Fibroblast of lung (primary cell): ENCODE measurements around the gene APOE. TPM values are rescaled to one million over a fixed set of nuclear protein-coding genes. Genes with fewer than 3 reads are reported as not detected.
"Not testable (repeated sequence)": the region's sequence is repeated elsewhere in the genome, so short reads cannot be mapped to it uniquely, and the experiment has no call there.

Experiments
- DNase-seq, 2 donors: peaks; one replicate each; pipeline versions ENCODE4 v3.0.0 to v3.0.0-alpha.2; 2010; ENCODE audit warnings: low read depth in 2 of 2
- H2AFZ ChIP-seq: 2 replicates; pipeline ENCODE4 v1.5.1; 2012; ENCODE audit warnings: low read length, control low read depth, inconsistent platforms
- H3K27ac ChIP-seq: 2 replicates; pipeline ENCODE4 v1.5.1; 2011; ENCODE audit warnings: low read length, control low read depth; ENCODE audit not compliant: insufficient read depth
- H3K27me3 ChIP-seq: 2 replicates; pipeline ENCODE4 v1.5.1; 2011; ENCODE audit warnings: mild to moderate bottlenecking, low read length; ENCODE audit not compliant: control insufficient read depth, insufficient read depth
- H3K36me3 ChIP-seq: 2 replicates; pipeline ENCODE4 v1.5.1; 2011; ENCODE audit warnings: low read length; ENCODE audit not compliant: control insufficient read depth, insufficient read depth
- H3K4me1 ChIP-seq: 2 replicates; pipeline ENCODE4 v1.5.1; 2011; ENCODE audit warnings: low read length; ENCODE audit not compliant: control insufficient read depth, insufficient read depth; ENCODE audit errors: extremely low read depth
- H3K4me2 ChIP-seq: 2 replicates; pipeline ENCODE4 v1.5.1; 2011; ENCODE audit warnings: low read length, control low read depth; ENCODE audit not compliant: insufficient read depth; ENCODE audit errors: extremely low read depth
- H3K4me3 ChIP-seq, 4 experiments: fragments of 200-600 bp in 1 of 4; sonication (generic) in 1 of 4; replicated peaks in 1 of 4; 2 replicates each; pipeline ENCODE4 v1.5.1; 2011 to 2016; ENCODE audit warnings: low read length in 4 of 4, low read depth in 3 of 4, mild to moderate bottlenecking in 3 of 4, control low read depth in 2 of 4, inconsistent platforms in 1 of 4, mixed read lengths in 1 of 4; ENCODE audit not compliant: insufficient read depth in 1 of 4; ENCODE audit errors: control extremely low read depth in 1 of 4
- H3K79me2 ChIP-seq: 2 replicates; pipeline ENCODE4 v1.5.1; 2012; ENCODE audit warnings: mild to moderate bottlenecking, low read length, inconsistent platforms; ENCODE audit not compliant: control insufficient read depth, insufficient read depth
- H3K9ac ChIP-seq: 2 replicates; pipeline ENCODE4 v1.5.1; 2011; ENCODE audit warnings: mild to moderate bottlenecking, low read length, control low read depth; ENCODE audit not compliant: insufficient read depth
- H3K9me3 ChIP-seq: 2 replicates; pipeline ENCODE4 v1.5.1; 2012; ENCODE audit warnings: low read depth, low read length; ENCODE audit not compliant: control insufficient read depth, insufficient read depth
- H4K20me1 ChIP-seq: 2 replicates; pipeline ENCODE4 v1.5.1; 2011; ENCODE audit warnings: low read length; ENCODE audit not compliant: control insufficient read depth, insufficient read depth; ENCODE audit errors: extremely low read depth
- EZH2 ChIP-seq: IDR thresholded peaks from 2 replicates; pipeline ENCODE4 v1.5.1; 2012; ENCODE audit warnings: low read length, control low read depth, mild to moderate bottlenecking; ENCODE audit errors: missing control alignments
- polyA plus RNA-seq, 2 donors: library from polyadenylated mRNA; depleted of rRNA in 1 of 2; stranded (reverse) in 1 of 2; unstranded in 1 of 2; fragments of >200 nt; gene quantifications; 2 replicates each; pipeline ENCODE4 v1.2.1, GENCODE V29; 2011 to 2012; ENCODE audit warnings: missing spikeins in 1 of 2
- total RNA-seq: library from RNA; depleted of rRNA; stranded (reverse); fragments of >200 nt; gene quantifications from 2 replicates; pipeline ENCODE4 v1.2.1, GENCODE V29; 2014
- TF ChIP-seq, protein P1 (sequence below), 2 donors: IDR thresholded peaks in 1 of 2; conservative IDR thresholded peaks in 1 of 2; 1 replicate in 1 of 2; 2 replicates in 1 of 2; pipeline ENCODE4 v1.5.1; 2011 to 2012; ENCODE audit warnings: low read length in 2 of 2, control low read depth in 1 of 2, inconsistent platforms in 1 of 2, low read depth in 1 of 2, mild to moderate bottlenecking in 1 of 2

APOE gene
- total and polyA plus RNA-seq, 2 donors (not counting 1 experiment from before 2014, with no cell fraction given) = 13.4 to 35.0 TPM

DNA sequence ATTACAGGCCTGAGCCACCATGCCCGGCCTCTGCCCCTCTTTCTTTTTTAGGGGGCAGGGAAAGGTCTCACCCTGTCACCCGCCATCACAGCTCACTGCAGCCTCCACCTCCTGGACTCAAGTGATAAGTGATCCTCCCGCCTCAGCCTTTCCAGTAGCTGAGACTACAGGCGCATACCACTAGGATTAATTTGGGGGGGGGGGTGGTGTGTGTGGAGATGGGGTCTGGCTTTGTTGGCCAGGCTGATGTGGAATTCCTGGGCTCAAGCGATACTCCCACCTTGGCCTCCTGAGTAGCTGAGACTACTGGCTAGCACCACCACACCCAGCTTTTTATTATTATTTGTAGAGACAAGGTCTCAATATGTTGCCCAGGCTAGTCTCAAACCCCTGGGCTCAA lies 4.2 kb downstream of the APOE start:
- Histone ChIP-seq H3K4me2 (no peak overlapping the region), H3K9ac (no peak overlapping the region), H3K4me1 (peaks cover 6% of the 10 kb centered on the region), H3K79me2 (no peaks in the 10 kb centered on the region), H3K4me3 (no peak overlapping the region), H3K36me3 (no peaks in the 10 kb centered on the region), H3K27ac (no peak overlapping the region), H3K27me3 (peaks cover 9% of the 10 kb centered on the region), H2AFZ (no peak overlapping the region), H4K20me1 (no peaks in the 10 kb centered on the region), H3K9me3 (no peaks in the 10 kb centered on the region)
- no peak for DNase-seq
- TF ChIP-seq EZH2 = no peak
- TF ChIP-seq, protein P1, sequence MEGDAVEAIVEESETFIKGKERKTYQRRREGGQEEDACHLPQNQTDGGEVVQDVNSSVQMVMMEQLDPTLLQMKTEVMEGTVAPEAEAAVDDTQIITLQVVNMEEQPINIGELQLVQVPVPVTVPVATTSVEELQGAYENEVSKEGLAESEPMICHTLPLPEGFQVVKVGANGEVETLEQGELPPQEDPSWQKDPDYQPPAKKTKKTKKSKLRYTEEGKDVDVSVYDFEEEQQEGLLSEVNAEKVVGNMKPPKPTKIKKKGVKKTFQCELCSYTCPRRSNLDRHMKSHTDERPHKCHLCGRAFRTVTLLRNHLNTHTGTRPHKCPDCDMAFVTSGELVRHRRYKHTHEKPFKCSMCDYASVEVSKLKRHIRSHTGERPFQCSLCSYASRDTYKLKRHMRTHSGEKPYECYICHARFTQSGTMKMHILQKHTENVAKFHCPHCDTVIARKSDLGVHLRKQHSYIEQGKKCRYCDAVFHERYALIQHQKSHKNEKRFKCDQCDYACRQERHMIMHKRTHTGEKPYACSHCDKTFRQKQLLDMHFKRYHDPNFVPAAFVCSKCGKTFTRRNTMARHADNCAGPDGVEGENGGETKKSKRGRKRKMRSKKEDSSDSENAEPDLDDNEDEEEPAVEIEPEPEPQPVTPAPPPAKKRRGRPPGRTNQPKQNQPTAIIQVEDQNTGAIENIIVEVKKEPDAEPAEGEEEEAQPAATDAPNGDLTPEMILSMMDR (conservative IDR thresholded peaks at IDR 0.05 in 1 of 2, IDR thresholded peaks at IDR 0.05 in 1 of 2; ENCODE audit: low read depth in 1 of 2, low read length in 2 of 2) = no peak

DNA sequence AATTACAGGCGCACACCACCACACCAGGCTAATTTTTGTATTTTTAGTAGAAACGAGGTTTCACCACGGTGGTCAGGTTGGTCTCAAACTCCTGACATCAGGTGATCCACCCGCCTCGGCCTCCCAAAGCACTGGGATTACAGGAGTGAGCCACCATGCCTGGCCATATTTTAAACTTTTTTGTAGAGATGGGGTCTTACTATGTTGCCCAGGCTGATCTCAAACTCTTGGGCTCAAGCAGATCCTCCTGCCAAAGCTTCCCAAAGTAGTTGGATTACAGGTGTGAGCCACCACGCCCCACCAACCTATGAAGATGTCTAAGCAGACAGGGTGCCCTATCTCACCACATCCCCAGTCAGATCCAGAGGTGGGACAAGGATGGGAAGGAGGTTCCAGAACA lies 6.3 kb downstream of the APOE start:
- not testable (repeated sequence) for H3K4me3 ChIP-seq, H3K9ac ChIP-seq, H2AFZ ChIP-seq, H3K4me2 ChIP-seq, H4K20me1 ChIP-seq, H3K27ac ChIP-seq, H3K9me3 ChIP-seq, H3K79me2 ChIP-seq, DNase-seq, H3K27me3 ChIP-seq, H3K4me1 ChIP-seq, H3K36me3 ChIP-seq

DNA sequence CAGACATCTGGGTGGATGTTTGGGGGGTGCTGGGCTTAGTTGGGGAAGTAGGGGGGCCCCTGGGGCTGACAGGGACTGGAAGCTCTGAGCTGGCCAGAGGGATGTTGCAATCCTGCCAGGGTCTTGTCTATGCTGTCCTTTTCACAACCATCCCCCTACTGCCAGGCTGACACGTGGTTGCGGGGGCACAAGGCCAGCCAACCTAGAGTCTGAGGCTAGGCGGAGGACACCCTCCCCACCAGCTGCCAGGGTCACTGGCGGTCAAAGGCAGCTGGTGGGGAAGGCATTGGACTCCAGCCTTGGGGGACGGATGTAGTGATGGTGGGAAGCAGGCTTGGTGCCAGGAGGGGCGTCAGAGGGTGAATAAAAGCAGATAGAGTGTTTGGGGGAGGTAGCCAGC lies 7.3 kb downstream of the APOE start:
- Histone ChIP-seq H3K36me3 (no peaks in the 10 kb centered on the region), H3K79me2 (no peaks in the 10 kb centered on the region), H3K4me1 (peaks cover 6% of the 10 kb centered on the region), H3K4me2 (no peak overlapping the region), H3K9me3 (no peaks in the 10 kb centered on the region), H3K27ac (no peak overlapping the region), H3K4me3 (no peak overlapping the region), H2AFZ (no peak overlapping the region), H3K27me3 (no peaks in the 10 kb centered on the region), H4K20me1 (no peaks in the 10 kb centered on the region), H3K9ac (no peak overlapping the region)
- no peak for TF ChIP-seq EZH2
- TF ChIP-seq, protein P1 (conservative IDR thresholded peaks at IDR 0.05 in 1 of 2, IDR thresholded peaks at IDR 0.05 in 1 of 2; ENCODE audit: low read depth in 1 of 2, low read length in 2 of 2) = no peak
- DNase-seq = peak in 1 of 2 donors; percentile 55

DNA sequence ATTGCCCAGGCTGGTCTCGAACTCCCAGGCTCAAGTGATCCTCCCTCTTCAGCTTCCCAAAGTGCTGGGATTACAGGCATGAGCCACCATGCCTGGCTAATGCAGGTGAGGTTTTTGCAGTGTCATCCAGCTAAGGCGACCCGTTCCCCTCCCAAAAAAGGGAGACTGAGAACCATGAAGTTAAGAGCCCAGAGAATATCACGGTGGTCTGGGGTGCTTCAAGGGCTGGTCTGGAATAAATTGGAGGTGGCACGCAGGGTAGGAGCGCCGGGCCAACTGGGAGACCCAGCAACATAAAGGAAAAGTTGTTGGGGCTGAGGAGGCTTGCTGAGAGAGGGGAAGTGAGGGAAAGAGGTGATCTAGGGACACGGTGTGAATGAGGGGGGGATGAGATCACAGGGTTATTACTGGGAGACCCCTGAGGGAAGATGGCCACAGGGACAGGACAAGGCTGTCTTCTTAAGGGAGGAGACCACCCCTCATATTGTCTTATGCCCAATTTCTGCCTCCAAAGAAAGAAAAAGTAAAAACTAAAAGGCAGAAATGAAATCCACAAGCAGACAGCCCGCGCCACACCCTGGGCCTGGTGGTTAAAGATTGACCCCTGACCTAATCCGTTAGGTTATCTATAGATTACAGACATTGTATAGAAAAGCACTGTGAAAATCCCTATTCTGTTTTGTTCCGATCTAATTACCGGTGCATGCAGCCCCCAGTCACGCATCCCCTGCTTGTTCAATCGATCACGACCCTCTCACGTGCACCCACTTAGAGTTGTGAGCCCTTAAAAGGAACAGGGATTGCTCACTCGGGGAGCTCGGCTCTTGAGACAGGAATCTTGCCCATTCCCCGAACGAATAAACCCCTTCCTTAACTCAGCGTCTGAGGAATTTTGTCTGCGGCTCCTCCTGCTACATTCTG lies 8.2 kb downstream of the APOE start:
- not testable (repeated sequence) for H3K9me3 ChIP-seq, H3K79me2 ChIP-seq, H2AFZ ChIP-seq, H3K27me3 ChIP-seq, DNase-seq, H3K27ac ChIP-seq, H3K36me3 ChIP-seq, H3K4me1 ChIP-seq, H3K9ac ChIP-seq, H4K20me1 ChIP-seq
- H3K4me2 ChIP-seq = peak overlapping the region; percentile 79
- peak overlapping the region in 1 of 4 experiments; percentile 65 for H3K4me3 ChIP-seq

DNA sequence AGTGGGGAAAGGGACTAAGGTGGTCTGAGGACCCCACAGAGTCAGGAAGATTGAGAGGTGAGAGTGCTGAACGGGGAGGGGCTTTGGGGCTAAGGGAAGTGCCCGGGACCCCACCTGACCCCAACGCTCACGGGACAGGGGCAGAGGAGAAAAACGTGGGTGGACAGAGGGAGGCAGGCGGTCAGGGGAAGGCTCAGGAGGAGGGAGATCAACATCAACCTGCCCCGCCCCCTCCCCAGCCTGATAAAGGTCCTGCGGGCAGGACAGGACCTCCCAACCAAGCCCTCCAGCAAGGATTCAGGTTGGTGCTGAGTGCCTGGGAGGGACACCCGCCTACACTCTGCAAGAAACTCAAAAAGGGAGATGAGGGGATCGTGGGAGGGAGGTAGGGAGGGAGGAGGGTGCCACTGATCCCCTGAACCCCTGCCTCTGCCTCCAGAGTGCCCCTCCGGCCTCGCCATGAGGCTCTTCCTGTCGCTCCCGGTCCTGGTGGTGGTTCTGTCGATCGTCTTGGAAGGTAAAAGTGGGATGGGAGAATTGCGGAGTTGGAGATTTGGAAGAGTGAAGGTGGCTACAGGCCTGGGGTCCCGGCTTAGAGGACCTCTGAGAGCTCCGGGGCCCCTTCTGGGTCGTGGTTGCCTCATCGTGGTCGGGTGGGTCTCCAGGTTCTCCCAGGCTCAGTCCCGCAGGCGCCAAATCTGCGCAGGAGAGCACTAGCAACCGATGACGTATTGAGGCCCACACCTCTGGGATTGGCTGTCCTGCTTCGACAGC lies 9.0 kb downstream of the APOE start, which contains the start of gene APOC1:
APOC1 (plus strand) TSS at position 176 of the 774 bp plus-strand sequence; CDS start at position 460, 284 bp downstream.
- not testable (repeated sequence) for H4K20me1 ChIP-seq, H3K36me3 ChIP-seq, H3K79me2 ChIP-seq, H3K27me3 ChIP-seq, H3K9me3 ChIP-seq, H3K4me1 ChIP-seq
- Histone ChIP-seq H3K4me3 (peak within 1 kb of the TSS; percentile 37 to 65 (median 48)), H3K9ac (peak within 1 kb of the TSS; percentile 72), H3K4me2 (peak within 1 kb of the TSS; percentile 79), H2AFZ (peak within 1 kb of the TSS; percentile 85), H3K27ac (peak within 1 kb of the TSS; percentile 82)
- peak; percentile 65 to 82 for DNase-seq
